BLaER1 treated with 17β-estradiol and CSF1 and Interleukin-3, amounts not matched to agents 10 nM and 100 nM (cell line): ENCODE results near the gene SEMA6D.

Experiments
- H3K27ac ChIP-seq, 11 experiments: shearing (Covaris generic); formaldehyde crosslinking; 2 replicates each; pipeline ENCODE4 v1.8.1; 2022
- H3K27me3 ChIP-seq, 11 experiments: shearing (Covaris generic); formaldehyde crosslinking; 2 replicates each; pipeline ENCODE4 v1.8.1; 2022
- H3K36me3 ChIP-seq, 11 experiments: shearing (Covaris generic); formaldehyde crosslinking; 2 replicates each; pipeline ENCODE4 v1.8.1; 2022
- H3K4me1 ChIP-seq, 10 experiments: shearing (Covaris generic); formaldehyde crosslinking; 2 replicates each; pipeline ENCODE4 v1.8.1; 2022
- H3K4me2 ChIP-seq, 11 experiments: shearing (Covaris generic); formaldehyde crosslinking; 2 replicates each; pipeline ENCODE4 v1.8.1; 2022
- H3K4me3 ChIP-seq, 10 experiments: shearing (Covaris generic); formaldehyde crosslinking; 2 replicates each; pipeline ENCODE4 v1.8.1; 2022
- H3K9ac ChIP-seq, 11 experiments: shearing (Covaris generic); formaldehyde crosslinking; 2 replicates each; pipeline ENCODE4 v1.8.1; 2022
- H3K9me3 ChIP-seq, 11 experiments: shearing (Covaris generic); formaldehyde crosslinking; replicated peaks in 1 of 11; 2 replicates each; pipeline ENCODE4 v1.8.1; 2022
- H4K20me1 ChIP-seq, 11 experiments: shearing (Covaris generic); formaldehyde crosslinking; 2 replicates each; pipeline ENCODE4 v1.8.1; 2022
- Cebpa-rat ChIP-seq, 11 experiments: shearing (Covaris generic); IDR thresholded peaks; 2 replicates each; pipeline ENCODE4 v1.8.1; 2022

The SEMA6D gene

GRCh38 chr15:47721676-47722075 is 4.4 kb downstream of the SEMA6D start:
- no peak overlapping the region for H3K9ac ChIP-seq
- no peak overlapping the region for H3K4me3 ChIP-seq
- peaks cover 6 to 40% (median 14%) of the 10 kb centered on the region in 10 experiments; a peak in 15 of 20 replicates for H3K4me1 ChIP-seq
- H3K36me3 ChIP-seq = no peaks in the 10 kb centered on the region
- H3K27ac ChIP-seq = no peak overlapping the region
- TF ChIP-seq Cebpa-rat (IDR thresholded peaks at IDR 0.05) = no peak
- no peak overlapping the region for H3K4me2 ChIP-seq
- no peaks in the 10 kb centered on the region for H3K9me3 ChIP-seq
- H4K20me1 ChIP-seq = peaks cover 0 to 21% (median 6%) of the 10 kb centered on the region in 11 experiments; a peak in 11 of 22 replicates
- H3K27me3 ChIP-seq = peaks cover 45 to 56% (median 54%) of the 10 kb centered on the region in 11 experiments

- Histone ChIP-seq H4K20me1 (no peaks in the 10 kb centered on the region; a peak in 1 of 22 replicates), H3K27me3 (peaks cover 18 to 29% (median 27%) of the 10 kb centered on the region in 11 experiments), H3K9me3 (no peaks in the 10 kb centered on the region)
Measured at GRCh38 chr15:47724346-47724745, 7.0 kb downstream of the SEMA6D start.

GRCh38 chr15:47725051-47725450 is 7.7 kb downstream of the SEMA6D start:
- Histone ChIP-seq H3K4me3 (no peak overlapping the region), H3K4me1 (peaks cover 0 to 24% (median 0%) of the 10 kb centered on the region in 10 experiments; a peak in 3 of 20 replicates)
- TF ChIP-seq Cebpa-rat (IDR thresholded peaks at IDR 0.05) = no peak

More at GRCh38 chr15:47724346-47724745, 7.0 kb downstream of the SEMA6D start:
- Histone ChIP-seq H3K27ac (no peak overlapping the region), H3K4me1 (peaks cover 0 to 24% (median 0%) of the 10 kb centered on the region in 10 experiments; a peak in 3 of 20 replicates), H3K4me3 (no peak overlapping the region), H3K9ac (no peak overlapping the region), H3K4me2 (peak overlapping the region in 1 of 11 experiments; percentile 57; a peak in 1 of 22 replicates), H3K36me3 (no peaks in the 10 kb centered on the region)
- TF ChIP-seq Cebpa-rat (IDR thresholded peaks at IDR 0.05) = no peak

DNA sequence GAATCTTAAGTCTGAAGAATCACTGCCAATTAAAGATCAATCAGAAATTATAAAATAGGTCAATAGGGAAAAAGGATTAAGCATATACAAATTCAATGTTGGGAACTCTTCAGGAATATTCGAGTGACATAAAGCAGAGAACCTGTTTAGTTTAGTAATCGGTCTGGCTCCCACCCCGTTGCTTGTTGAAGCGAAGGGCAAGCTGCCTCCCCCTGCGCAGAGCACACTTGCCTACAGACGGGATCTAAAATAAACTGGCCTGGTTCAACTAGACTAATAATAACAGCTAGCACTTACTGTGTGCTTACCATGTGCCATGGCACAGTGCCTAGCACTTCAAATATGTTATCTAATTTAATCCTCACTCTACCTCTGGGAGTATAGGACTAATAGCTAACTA is 8.6 kb downstream of the SEMA6D start:
- H4K20me1 ChIP-seq = no peaks in the 10 kb centered on the region; a peak in 1 of 22 replicates
- no peak overlapping the region for H3K27ac ChIP-seq
- H3K4me2 ChIP-seq = no peak overlapping the region
- H3K27me3 ChIP-seq = peaks cover 3 to 13% (median 11%) of the 10 kb centered on the region in 11 experiments
- TF ChIP-seq Cebpa-rat (IDR thresholded peaks at IDR 0.05) = no peak
- no peak overlapping the region for H3K9ac ChIP-seq
- H3K4me3 ChIP-seq = no peak overlapping the region
- H3K9me3 ChIP-seq = no peaks in the 10 kb centered on the region
- peaks cover 0 to 24% (median 0%) of the 10 kb centered on the region in 10 experiments; a peak in 3 of 20 replicates for H3K4me1 ChIP-seq
- no peaks in the 10 kb centered on the region for H3K36me3 ChIP-seq

More at GRCh38 chr15:47725051-47725450, 7.7 kb downstream of the SEMA6D start:
- Histone ChIP-seq H3K9me3 (no peaks in the 10 kb centered on the region), H3K27me3 (peaks cover 11 to 22% (median 20%) of the 10 kb centered on the region in 11 experiments), H3K4me2 (no peak overlapping the region), H3K36me3 (no peaks in the 10 kb centered on the region), H4K20me1 (no peaks in the 10 kb centered on the region; a peak in 2 of 22 replicates), H3K9ac (no peak overlapping the region), H3K27ac (no peak overlapping the region)

DNA sequence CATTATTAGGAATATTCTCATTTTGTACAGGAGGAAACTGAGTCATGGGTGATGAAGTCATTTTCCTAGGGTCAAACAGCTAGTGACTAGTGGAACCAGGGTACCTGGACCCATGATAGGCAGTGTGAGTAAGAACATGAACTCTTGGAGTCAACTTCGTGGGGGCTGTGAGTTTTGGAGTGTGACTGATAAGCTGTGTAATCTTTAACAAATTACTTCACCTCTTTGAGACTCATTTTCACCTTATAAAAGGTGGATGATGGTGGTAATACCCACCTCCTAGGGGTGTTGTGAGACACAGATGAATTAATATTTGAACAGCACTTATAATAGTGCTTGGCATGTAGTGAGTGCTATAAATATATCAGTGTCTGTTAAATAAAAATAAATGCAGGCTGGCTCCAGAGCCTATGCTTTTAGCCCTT is 9.1 kb downstream of the SEMA6D start:
- H4K20me1 ChIP-seq = no peaks in the 10 kb centered on the region; a peak in 1 of 22 replicates
- H3K27me3 ChIP-seq = peaks cover 0 to 8% (median 6%) of the 10 kb centered on the region in 11 experiments; a peak in 19 of 22 replicates
- no peak overlapping the region for H3K4me3 ChIP-seq
- no peak overlapping the region for H3K4me2 ChIP-seq
- H3K9me3 ChIP-seq = no peaks in the 10 kb centered on the region
- no peak for TF ChIP-seq Cebpa-rat (IDR thresholded peaks at IDR 0.05)
- peaks cover 0 to 24% (median 0%) of the 10 kb centered on the region in 10 experiments; a peak in 3 of 20 replicates for H3K4me1 ChIP-seq
- no peak overlapping the region for H3K9ac ChIP-seq
- H3K27ac ChIP-seq = no peak overlapping the region
- H3K36me3 ChIP-seq = no peaks in the 10 kb centered on the region

- Histone ChIP-seq H3K4me2 (no peak overlapping the region), H3K4me1 (peaks cover 0 to 24% (median 0%) of the 10 kb centered on the region in 10 experiments; a peak in 3 of 20 replicates), H3K27ac (no peak overlapping the region), H3K4me3 (no peak overlapping the region), H4K20me1 (no peaks in the 10 kb centered on the region; a peak in 1 of 22 replicates), H3K9ac (no peak overlapping the region), H3K9me3 (no peaks in the 10 kb centered on the region), H3K36me3 (no peaks in the 10 kb centered on the region), H3K27me3 (peaks cover 0 to under 1% (median 0%) of the 10 kb centered on the region in 11 experiments; a peak in 5 of 22 replicates)
- TF ChIP-seq Cebpa-rat (IDR thresholded peaks at IDR 0.05) = no peak
Measured at GRCh38 chr15:47727137-47727536, 9.8 kb downstream of the SEMA6D start.

DNA sequence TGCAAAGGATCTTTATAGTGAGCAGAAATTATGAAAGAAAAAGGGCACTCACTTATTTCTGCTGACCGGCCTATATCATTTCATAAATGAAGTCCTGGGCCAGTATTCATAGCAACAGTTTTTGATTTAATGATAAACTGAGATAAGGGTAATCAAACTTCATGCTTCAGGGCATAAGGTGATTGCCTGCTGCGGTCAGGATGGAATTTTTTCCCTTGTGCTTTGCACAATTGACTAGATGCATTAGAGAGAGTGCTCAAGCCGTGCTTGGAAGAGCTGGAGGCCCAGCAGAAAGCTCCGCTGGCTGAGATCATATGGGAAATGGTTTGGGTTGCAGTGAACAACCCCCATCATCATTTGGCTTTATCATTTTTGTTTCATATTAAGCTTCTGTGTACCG is 10.4 kb downstream of the SEMA6D start:
- Histone ChIP-seq H3K27me3 (no peaks in the 10 kb centered on the region), H3K9ac (no peak overlapping the region), H4K20me1 (no peaks in the 10 kb centered on the region; a peak in 1 of 22 replicates), H3K4me3 (no peak overlapping the region), H3K27ac (no peak overlapping the region), H3K9me3 (no peaks in the 10 kb centered on the region), H3K4me1 (peaks cover 0 to 24% (median 0%) of the 10 kb centered on the region in 10 experiments; a peak in 3 of 20 replicates), H3K36me3 (no peaks in the 10 kb centered on the region), H3K4me2 (no peak overlapping the region)
- TF ChIP-seq Cebpa-rat (IDR thresholded peaks at IDR 0.05) = no peak

GRCh38 chr15:47728426-47728825 is 11.1 kb downstream of the SEMA6D start:
- TF ChIP-seq Cebpa-rat (IDR thresholded peaks at IDR 0.05) = no peak
- Histone ChIP-seq H3K4me3 (no peak overlapping the region), H3K27me3 (no peaks in the 10 kb centered on the region), H3K4me1 (peaks cover 0 to 21% (median 0%) of the 10 kb centered on the region in 10 experiments; a peak in 3 of 20 replicates), H3K36me3 (no peaks in the 10 kb centered on the region), H3K9ac (no peak overlapping the region), H3K9me3 (no peaks in the 10 kb centered on the region), H3K27ac (no peak overlapping the region), H3K4me2 (no peak overlapping the region), H4K20me1 (no peaks in the 10 kb centered on the region; a peak in 1 of 22 replicates)

GRCh38 chr15:47728886-47729285 is 11.6 kb downstream of the SEMA6D start:
- no peak for TF ChIP-seq Cebpa-rat (IDR thresholded peaks at IDR 0.05)
- H3K9ac ChIP-seq = no peak overlapping the region
- no peaks in the 10 kb centered on the region; a peak in 1 of 22 replicates for H4K20me1 ChIP-seq
- no peaks in the 10 kb centered on the region for H3K36me3 ChIP-seq
- H3K27me3 ChIP-seq = no peaks in the 10 kb centered on the region
- no peaks in the 10 kb centered on the region for H3K9me3 ChIP-seq
- H3K27ac ChIP-seq = no peak overlapping the region
- H3K4me3 ChIP-seq = no peak overlapping the region
- peaks cover 0 to 16% (median 0%) of the 10 kb centered on the region in 10 experiments; a peak in 3 of 20 replicates for H3K4me1 ChIP-seq
- H3K4me2 ChIP-seq = no peak overlapping the region

DNA sequence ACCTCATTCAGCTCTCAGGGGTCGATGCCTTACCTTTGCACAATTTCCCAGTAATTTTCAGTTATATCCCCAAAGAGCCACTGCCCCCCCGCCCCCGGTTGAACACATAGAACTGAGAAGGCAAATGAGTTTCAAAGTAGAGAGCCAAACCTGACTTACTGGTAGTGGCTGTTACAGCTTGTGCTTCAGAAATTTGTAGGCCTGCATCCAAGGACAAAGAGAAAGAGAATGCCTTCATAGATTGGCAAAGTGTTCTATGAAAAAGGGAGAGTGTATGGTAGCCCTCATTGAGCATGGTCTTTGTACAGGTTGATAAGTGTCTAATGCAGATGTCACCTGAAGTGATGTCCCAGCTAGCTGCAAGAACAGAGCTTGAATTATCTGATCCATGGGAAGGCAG is 13.9 kb downstream of the SEMA6D start:
- Histone ChIP-seq H3K27ac (no peak overlapping the region), H3K4me3 (no peak overlapping the region), H3K4me1 (peaks cover 0 to 3% (median 0%) of the 10 kb centered on the region in 10 experiments; a peak in 3 of 20 replicates)

More for the DNA sequence above, 13.9 kb downstream of the SEMA6D start:
- Histone ChIP-seq H3K27me3 (no peaks in the 10 kb centered on the region), H3K9ac (no peak overlapping the region), H3K36me3 (no peaks in the 10 kb centered on the region), H3K4me2 (no peak overlapping the region), H4K20me1 (no peaks in the 10 kb centered on the region; a peak in 1 of 22 replicates), H3K9me3 (no peaks in the 10 kb centered on the region)
- no peak for TF ChIP-seq Cebpa-rat (IDR thresholded peaks at IDR 0.05)
